Uterus (tissue), 4 donors: ENCODE results near the gene DUSP23. TPM values are rescaled to one million over a fixed set of nuclear protein-coding genes. Genes with fewer than 3 reads are reported as not detected.

Source experiments
- DNase-seq, 2 donors: peaks; one replicate each; pipeline ENCODE4 v3.0.0-alpha.2; 2019 to 2020
- H3K27ac ChIP-seq, 2 donors: fragments of 200-600 bp; sonication (generic); 1 replicate in 1 of 2; 2 replicates in 1 of 2; pipeline ENCODE4 v1.5.1; 2016 to 2018
- H3K27me3 ChIP-seq, 2 donors: fragments of 200-600 bp; sonication (generic); one replicate each; pipeline ENCODE4 v1.5.1; 2018 to 2019; ENCODE audit warnings: control low read depth in 1 of 2
- H3K36me3 ChIP-seq, 2 donors: fragments of 200-600 bp; sonication (generic); one replicate each; pipeline ENCODE4 v1.5.1; 2019; ENCODE audit warnings: control low read depth in 1 of 2
- H3K4me1 ChIP-seq, 2 donors: fragments of 200-600 bp; sonication (generic); one replicate each; pipeline ENCODE4 v1.5.1; 2018 to 2019; ENCODE audit warnings: control low read depth in 1 of 2
- H3K4me3 ChIP-seq, 2 donors: fragments of 200-600 bp; sonication (generic); 1 replicate in 1 of 2; 2 replicates in 1 of 2; pipeline ENCODE4 v1.5.1; 2018 to 2019; ENCODE audit warnings: mild to moderate bottlenecking in 1 of 2
- H3K9me3 ChIP-seq, 2 donors: fragments of 200-600 bp; sonication (generic); one replicate each; pipeline ENCODE4 v1.5.1; 2019; ENCODE audit warnings: control low read depth in 1 of 2
- CTCF ChIP-seq, 4 experiments: fragments of 200-600 bp in 2 of 4; fragments of 450-650 bp in 2 of 4; sonication (generic) in 2 of 4; IDR thresholded peaks; one replicate each; pipeline ENCODE4 v1.5.1; 2016 to 2019; ENCODE audit warnings: antibody characterized with exemption in 4 of 4, mild to moderate bottlenecking in 2 of 4, moderate library complexity in 1 of 4
- POLR2A ChIP-seq, 2 donors: fragments of 450-650 bp; IDR thresholded peaks; one replicate each; pipeline ENCODE4 v1.6.1; 2016; ENCODE audit warnings: antibody characterized with exemption in 2 of 2, mild to moderate bottlenecking in 1 of 2, moderate library complexity in 1 of 2
- intact Hi-C: fragments of 100-400 bp; cut with DNase I; formaldehyde crosslinking; loops from one replicate; pipeline ENCODE4 v1.15.1; 2023; ENCODE audit warnings: low total_unique reads
- total RNA-seq, 4 donors: library from RNA; depleted of rRNA in 3 of 4; stranded (reverse); fragments of >200 nt in 3 of 4; gene quantifications; one replicate each; pipeline versions ENCODE4 v1.1.0 to v1.2.4, GENCODE V29; 2014 to 2023
- donor health status: DM: yes; HTN: yes; CAD: no.

Gene DUSP23
- total RNA-seq, 4 donors from 2014 or later = 15.6 to 121 (median 50.8) TPM

- no peak for TF ChIP-seq POLR2A (IDR thresholded peaks at IDR 0.05)
- TF ChIP-seq CTCF (IDR thresholded peaks at IDR 0.05) = no peak
- intact Hi-C loops = no loop called here
- Histone ChIP-seq H3K36me3 (no peaks in the 10 kb centered on the region), H3K4me1 (no peaks in the 10 kb centered on the region), H3K4me3 (no peak overlapping the region), H3K27ac (no peak overlapping the region), H3K27me3 (no peaks in the 10 kb centered on the region), H3K9me3 (no peaks in the 10 kb centered on the region)
- no peak for DNase-seq
Observed at GRCh38 chr1:159829822-159830465, 49.2 kb downstream of the DUSP23 start.

- Histone ChIP-seq H3K4me3 (no peak overlapping the region), H3K27ac (no peak overlapping the region), H3K27me3 (no peaks in the 10 kb centered on the region), H3K4me1 (no peaks in the 10 kb centered on the region), H3K9me3 (no peaks in the 10 kb centered on the region), H3K36me3 (no peaks in the 10 kb centered on the region)
- intact Hi-C loops = no loop called here
- TF ChIP-seq POLR2A (IDR thresholded peaks at IDR 0.05) (no peak), CTCF (IDR thresholded peaks at IDR 0.05) (no peak)
- no peak for DNase-seq
Observed at GRCh38 chr1:159830722-159831121, 50.0 kb downstream of the DUSP23 start.

- DNase-seq = no peak
Observed at GRCh38 chr1:159831412-159832141, 50.8 kb downstream of the DUSP23 start.

More at GRCh38 chr1:159831412-159832141, 50.8 kb downstream of the DUSP23 start:
- Histone ChIP-seq H3K36me3 (no peaks in the 10 kb centered on the region), H3K27ac (no peak overlapping the region), H3K4me3 (no peak overlapping the region), H3K27me3 (no peaks in the 10 kb centered on the region), H3K9me3 (no peaks in the 10 kb centered on the region), H3K4me1 (no peaks in the 10 kb centered on the region)
- intact Hi-C loops = no loop called here
- TF ChIP-seq CTCF (IDR thresholded peaks at IDR 0.05) (no peak), POLR2A (IDR thresholded peaks at IDR 0.05) (no peak)

Other genes starting within 250 kb of the DUSP23 start
- gene OR10J5, start 245.0 kb upstream of the DUSP23 start, total RNA-seq = not detected
- gene APCS, start 193.1 kb upstream of the DUSP23 start, total RNA-seq = not detected
- 1 to 10 TPM in 2 of 4 donors, not detected in 2; 1.4 to 2.1 TPM for gene CRP, start 66.4 kb upstream of the DUSP23 start, total RNA-seq
- 1 to 10 TPM in 1 of 4 donors, under 1 TPM in 1, not detected in 2; 0.21 to 1.1 TPM for gene FCRL6, start 21.4 kb downstream of the DUSP23 start, total RNA-seq
- gene SLAMF8, start 45.9 kb downstream of the DUSP23 start, total RNA-seq = 1 to 10 TPM in 2 of 4 donors, under 1 TPM in 1, not detected in 1; 0.28 to 3.2 (median 1.1) TPM
- under 1 TPM in 1 of 4 donors, not detected in 3; 0.37 TPM for gene VSIG8, start 81.7 kb downstream of the DUSP23 start, total RNA-seq
- 1 to 10 TPM in 2 of 4 donors, under 1 TPM in 1, not detected in 1; 0.97 to 3.6 (median 1.8) TPM for gene CFAP45, start 119.2 kb downstream of the DUSP23 start, total RNA-seq
- gene TAGLN2, start 144.5 kb downstream of the DUSP23 start, total RNA-seq = 100 to 1,000 TPM; 113 to 246 (median 197) TPM
- gene IGSF9, start 164.7 kb downstream of the DUSP23 start, total RNA-seq = 1 to 10 TPM in 2 of 4 donors, under 1 TPM in 1, not detected in 1; 0.29 to 6.2 (median 1.2) TPM
- gene SLAMF9, start 173.3 kb downstream of the DUSP23 start, total RNA-seq = not detected